GM21526 (cell line): Measurements from ENCODE around the gene GPR18.
A peak's percentile ranks its signal among the peaks of the same experiment; 100 is the strongest.

Source experiments
- ATAC-seq: cut with Tn5 transposase; IDR thresholded peaks from one replicate; pipeline ENCODE4 v1.9.1; 2021; ENCODE audit warnings: moderate library complexity; ENCODE audit not compliant: unreplicated experiment, low FRiP score

The GPR18 gene

GRCh38 chr13:99258210-99258860 lies at the start of gene GPR18:
Gene GPR18, minus strand, starts transcription at chr13:99258379. Its CDS starts 2,507 bp downstream, at chr13:99255872.
- ATAC-seq, result peak; percentile 85

- no peak for ATAC-seq
These were observed 49.6 kb upstream of the GPR18 start for GRCh38 chr13:99307648-99308339.

- ATAC-seq, result peak; percentile 68
These were observed 49.1 kb upstream of the GPR18 start, which contains the start of gene GPR183 for GRCh38 chr13:99307247-99307646. Gene GPR183, minus strand, starts transcription at chr13:99307399. Its CDS starts 11,254 bp downstream, at chr13:99296145.

- ATAC-seq, result no peak
These were observed 47.4 kb upstream of the GPR18 start for GRCh38 chr13:99305566-99305965.

GRCh38 chr13:99305158-99305557 lies 47.0 kb upstream of the GPR18 start:
- ATAC-seq, result no peak

GRCh38 chr13:99304541-99304940 lies 46.4 kb upstream of the GPR18 start:
- ATAC-seq, result no peak

GRCh38 chr13:99303863-99304521 lies 45.8 kb upstream of the GPR18 start:
- ATAC-seq, result no peak

- ATAC-seq, result no peak
These were observed 44.7 kb upstream of the GPR18 start for GRCh38 chr13:99302637-99303505.

- ATAC-seq, result no peak
These were observed 43.9 kb upstream of the GPR18 start for GRCh38 chr13:99301913-99302636.

GRCh38 chr13:99301056-99301838 lies 43.1 kb upstream of the GPR18 start:
- ATAC-seq, result no peak

- ATAC-seq, result no peak
These were observed 41.8 kb upstream of the GPR18 start for GRCh38 chr13:99299920-99300341.

GRCh38 chr13:99299256-99299919 lies 41.2 kb upstream of the GPR18 start:
- no peak for ATAC-seq

- no peak for ATAC-seq
These were observed 39.9 kb upstream of the GPR18 start for GRCh38 chr13:99298056-99298455.

GRCh38 chr13:99297331-99297730 lies 39.2 kb upstream of the GPR18 start:
- ATAC-seq, result no peak

- peak; percentile 37 for ATAC-seq
These were observed 38.2 kb upstream of the GPR18 start for GRCh38 chr13:99296398-99296797.

GRCh38 chr13:99295488-99296252 lies 37.5 kb upstream of the GPR18 start:
- ATAC-seq, result no peak

- ATAC-seq, result no peak
These were observed 36.8 kb upstream of the GPR18 start for GRCh38 chr13:99294958-99295357.

- no peak for ATAC-seq
These were observed 36.0 kb upstream of the GPR18 start for GRCh38 chr13:99294198-99294597.
